IMR-90 (cell line): ENCODE data around the gene SERPINA4. TPM values are rescaled to one million over a fixed set of nuclear protein-coding genes. Genes with fewer than 3 reads are reported as not detected.

Source experiments
- ATAC-seq: fragments of 200-7000 bp; cut with Tn5 transposase; 2 replicates; pipeline ENCODE4 v1.9.1; 2020; ENCODE audit warnings: low read depth, mild to moderate bottlenecking, moderate library complexity
- BruUV-seq: library from RNA; stranded (reverse); fragments of 400-500 nt; replicated peaks from 2 replicates; lab custom pipeline; 2021; lab: Mats Ljungman, UMichigan
- CTCF ChIA-PET: fragments of 300-600 bp; formaldehyde crosslinking; extraction: SDS; loops from one replicate; lab custom pipeline; 2021; ENCODE audit warnings: antibody characterized with exemption; lab: Yijun Ruan, JAX
- POLR2A ChIA-PET: fragments of 300-600 bp; sonication (Branson Sonifier 250); formaldehyde crosslinking; loops from one replicate; lab custom pipeline; 2022; ENCODE audit warnings: antibody characterized with exemption; ENCODE audit not compliant: unreplicated experiment; lab: Charles Lee
- DNase-seq: peaks from one replicate; pipeline ENCODE4 v3.0.0; 2013
- H2AFZ ChIP-seq: replicated peaks from 2 replicates; pipeline ENCODE3; 2013; ENCODE audit warnings: low read length, mild to moderate bottlenecking; ENCODE audit not compliant: poor library complexity
- H2AK5ac ChIP-seq: 2 replicates; pipeline ENCODE4 v1.6.1; 2013; ENCODE audit warnings: low read depth, low read length, inconsistent platforms
- H2AK9ac ChIP-seq: replicated peaks from 2 replicates; pipeline ENCODE3; 2013; ENCODE audit warnings: mild to moderate bottlenecking, low read depth, low read length, moderate library complexity; ENCODE audit not compliant: poor library complexity
- H2BK120ac ChIP-seq: 2 replicates; pipeline ENCODE4 v1.6.1; 2013; ENCODE audit warnings: low read depth, low read length, inconsistent platforms
- H2BK15ac ChIP-seq: 3 replicates; pipeline ENCODE4 v1.6.1; 2013; ENCODE audit warnings: low read depth, low read length, inconsistent platforms
- H2BK20ac ChIP-seq: 2 replicates; pipeline ENCODE4 v1.6.1; 2013; ENCODE audit warnings: low read depth, mild to moderate bottlenecking, inconsistent platforms, low read length, moderate library complexity
- H2BK5ac ChIP-seq: 2 replicates; pipeline ENCODE4 v1.6.1; 2013; ENCODE audit warnings: mild to moderate bottlenecking, low read depth, low read length, inconsistent platforms; ENCODE audit not compliant: poor library complexity, severe bottlenecking
- H3K14ac ChIP-seq: replicated peaks from 2 replicates; pipeline ENCODE4 v1.6.1; 2013; ENCODE audit warnings: low read depth, low read length, inconsistent platforms
- H3K18ac ChIP-seq: 2 replicates; pipeline ENCODE4 v1.6.1; 2013; ENCODE audit warnings: low read depth, low read length, control low read depth
- H3K23ac ChIP-seq: 2 replicates; pipeline ENCODE4 v1.6.1; 2013; ENCODE audit warnings: low read depth, low read length, inconsistent platforms
- H3K27ac ChIP-seq: 2 replicates; pipeline ENCODE4 v1.5.1; 2013; ENCODE audit warnings: mild to moderate bottlenecking, control low read depth, low read length; ENCODE audit not compliant: insufficient read depth
- H3K27me3 ChIP-seq: 2 replicates; pipeline ENCODE4 v1.6.1; 2013; ENCODE audit warnings: low read length; ENCODE audit not compliant: control insufficient read depth, insufficient read depth
- H3K36me3 ChIP-seq: 2 replicates; pipeline ENCODE4 v1.6.1; 2013; ENCODE audit warnings: low read length, mixed read lengths; ENCODE audit not compliant: control insufficient read depth, insufficient read depth
- H3K4ac ChIP-seq: 2 replicates; pipeline ENCODE4 v1.6.1; 2013; ENCODE audit warnings: low read depth, low read length, inconsistent platforms
- H3K4me1 ChIP-seq: 2 replicates; pipeline ENCODE4 v1.6.1; 2013; ENCODE audit warnings: low read length, mixed read lengths; ENCODE audit not compliant: control insufficient read depth, insufficient read depth
- H3K4me2 ChIP-seq: 2 replicates; pipeline ENCODE4 v1.6.1; 2013; ENCODE audit warnings: low read depth, mild to moderate bottlenecking, control low read depth, low read length, moderate library complexity
- H3K4me3 ChIP-seq: 2 replicates; pipeline ENCODE4 v1.5.1; 2013; ENCODE audit warnings: low read depth, mild to moderate bottlenecking, control low read depth, low read length, moderate library complexity; ENCODE audit not compliant: insufficient read depth
- H3K56ac ChIP-seq: 2 replicates; pipeline ENCODE4 v1.6.1; 2013; ENCODE audit warnings: low read length, inconsistent platforms; ENCODE audit not compliant: insufficient read depth; ENCODE audit errors: extremely low read depth
- H3K79me1 ChIP-seq, 2 experiments: 2 replicates each; pipeline ENCODE4 v1.6.1; 2013; ENCODE audit warnings: low read length in 2 of 2, inconsistent platforms in 1 of 2, low read depth in 1 of 2
- H3K9ac ChIP-seq: 2 replicates; pipeline ENCODE4 v1.6.1; 2013; ENCODE audit warnings: low read depth, low read length, control low read depth
- H3K9me1 ChIP-seq: 2 replicates; pipeline ENCODE4 v1.6.1; 2013; ENCODE audit warnings: low read length, inconsistent platforms; ENCODE audit not compliant: insufficient read depth
- H3K9me3 ChIP-seq: 2 replicates; pipeline ENCODE4 v1.6.1; 2013; ENCODE audit warnings: low read length; ENCODE audit not compliant: control insufficient read depth, insufficient read depth
- H4K20me1 ChIP-seq: 2 replicates; pipeline ENCODE4 v1.6.1; 2013; ENCODE audit warnings: low read length, inconsistent platforms; ENCODE audit not compliant: insufficient read depth
- H4K5ac ChIP-seq: 2 replicates; pipeline ENCODE4 v1.6.1; 2013; ENCODE audit warnings: mild to moderate bottlenecking, low read depth, low read length, control low read depth
- H4K8ac ChIP-seq, 2 experiments: 2 replicates each; pipeline ENCODE4 v1.6.1; 2013; ENCODE audit warnings: low read depth in 2 of 2, low read length in 2 of 2, control low read depth in 1 of 2, inconsistent platforms in 1 of 2
- H4K91ac ChIP-seq: 2 replicates; pipeline ENCODE4 v1.6.1; 2013; ENCODE audit warnings: low read depth, low read length, inconsistent platforms; ENCODE audit not compliant: insufficient read depth
- CEBPB ChIP-seq: IDR thresholded peaks from 2 replicates; pipeline ENCODE4 v1.6.1; 2012; ENCODE audit warnings: low read depth, low read length, improper control_type of control experiment
- CHD1 ChIP-seq: IDR thresholded peaks from 2 replicates; pipeline ENCODE4 v1.6.1; 2012; ENCODE audit warnings: low read depth, low read length, improper control_type of control experiment
- CTCF ChIP-seq: conservative IDR thresholded peaks from 2 replicates; pipeline ENCODE4 v1.5.1; 2012; ENCODE audit warnings: mild to moderate bottlenecking, low read depth, low read length, improper control_type of control experiment
- NFE2L2 ChIP-seq: fragments of 150-350 bp; IDR thresholded peaks from 2 replicates; pipeline ENCODE4 v1.6.1; 2016; ENCODE audit warnings: low read depth, mild to moderate bottlenecking, low read length
- POLR2A ChIP-seq: IDR thresholded peaks from 2 replicates; pipeline ENCODE4 v1.6.1; 2012; ENCODE audit warnings: mild to moderate bottlenecking, low read depth, low read length
- WGBS, 2 experiments: methylation state at CpG; one replicate each; pipeline versions ENCODE4 v1.1.5 to v1.1.7; 2013; ENCODE audit warnings: missing lambda C conversion rate in 2 of 2; ENCODE audit not compliant: insufficient read length in 1 of 2; ENCODE audit errors: extremely low coverage in 2 of 2; 5-methylcytosine and 5-hydroxymethylcytosine counted together
- dilution Hi-C: fragments of 300-500 bp; cut with HindIII; formaldehyde crosslinking; loops from one replicate; pipeline ENCODE4 v1.14.3; 2018; ENCODE audit warnings: low sequenced_read_pairs; ENCODE audit not compliant: unreplicated experiment
- in situ Hi-C: fragments of 300-500 bp; cut with MboI; formaldehyde crosslinking; loops from 3 replicates; pipeline ENCODE4 v1.14.3; 2019; ENCODE audit warnings: low sequenced_read_pairs, inconsistent platforms, mixed read lengths
- intact Hi-C: fragments of 100-400 bp; cut with micrococcal nuclease; formaldehyde crosslinking; loops from 2 replicates; pipeline ENCODE4 v1.10.0; 2022
- polyA plus RNA-seq, 3 experiments: library from polyadenylated mRNA; depleted of rRNA; stranded (reverse); fragments of >200 nt; gene quantifications; 2 replicates each; pipeline ENCODE4 v1.2.3, GENCODE V29; 2012; ENCODE audit warnings: low replicate concordance in 1 of 3
- total RNA-seq: library from RNA; depleted of rRNA; stranded (reverse); fragments of >200 nt; gene quantifications from 2 replicates; pipeline ENCODE4 v1.2.3, GENCODE V29; 2012

The SERPINA4 gene
- total and polyA plus RNA-seq, 2 of the 4 experiments (the other 2 are of a cell fraction), result not detected

GRCh38 chr14:94599656-94600004, 38.4 kb downstream of the SERPINA4 start:
- in situ Hi-C loops (no loop called here), intact Hi-C loops (loop anchor here (5.0 kb wide), 2 partner anchors 68 to 933 kb away; no protein-coding TSS in a partner anchor), dilution Hi-C loops (no loop called here)
- H4K8ac ChIP-seq, result peak overlapping the region in 1 of 2 experiments; percentile 5; a peak in 1 of 4 replicates
- DNase-seq, result no peak
- no peak overlapping the region for H3K23ac ChIP-seq
- H2AFZ ChIP-seq, result peak overlapping the region; percentile 21
- H2AK9ac ChIP-seq, result peak overlapping the region; percentile 62
- H2BK5ac ChIP-seq, result peak overlapping the region; percentile 25
- H3K9ac ChIP-seq, result no peak overlapping the region
- peaks cover 20% of the 10 kb centered on the region for H3K4me1 ChIP-seq
- no peaks in the 10 kb centered on the region for H3K36me3 ChIP-seq
- peak overlapping the region; percentile 42; the same call in 1 of the 2 replicates for H4K91ac ChIP-seq
- no peak for ATAC-seq
- no peak overlapping the region for H3K4me3 ChIP-seq
- no peaks in the 10 kb centered on the region for H4K20me1 ChIP-seq
- peak overlapping the region; percentile 29; the same call in 1 of the 2 replicates for H2BK20ac ChIP-seq
- H2BK15ac ChIP-seq, result peak overlapping the region; percentile 23; the same call in 1 of the 3 replicates
- no peaks in the 10 kb centered on the region for H3K9me3 ChIP-seq
- no peak overlapping the region for H3K56ac ChIP-seq
- H3K27me3 ChIP-seq, result no peaks in the 10 kb centered on the region; the same call in 1 of the 2 replicates
- H3K4ac ChIP-seq, result no peak overlapping the region; the same call in 1 of the 2 replicates
- peaks cover 7% of the 10 kb centered on the region; the same call in 1 of the 2 replicates for H3K9me1 ChIP-seq
- no TSS peak for BruUV-seq
- TF ChIP-seq CTCF, result no peak
- no peak for TF ChIP-seq NFE2L2
- TF ChIP-seq CHD1, result no peak
- no peak for TF ChIP-seq POLR2A
- no peak for TF ChIP-seq CEBPB
- H3K79me1 ChIP-seq, result no peaks in the 10 kb centered on the region
- H3K18ac ChIP-seq, result no peak overlapping the region
- H3K4me2 ChIP-seq, result no peak overlapping the region
- H2BK120ac ChIP-seq, result peak overlapping the region; percentile 37; the same call in 1 of the 2 replicates
- ChIA-PET CTCF (interaction anchor here (0.6 kb wide), 1 partner anchor 696 kb away, joined by 3 read pairs; no protein-coding TSS in a partner anchor), POLR2A (no interaction called here)
- WGBS, 2 experiments, result no CpG with 5 or more reads among the region's 3 CpGs
- H3K14ac ChIP-seq, result no peak overlapping the region
- H2AK5ac ChIP-seq, result peak overlapping the region; percentile 20; the same call in 1 of the 2 replicates
- H4K5ac ChIP-seq, result no peak overlapping the region
- no peak overlapping the region for H3K27ac ChIP-seq
